ENCODE measurements around the gene WDCP.

DNA sequence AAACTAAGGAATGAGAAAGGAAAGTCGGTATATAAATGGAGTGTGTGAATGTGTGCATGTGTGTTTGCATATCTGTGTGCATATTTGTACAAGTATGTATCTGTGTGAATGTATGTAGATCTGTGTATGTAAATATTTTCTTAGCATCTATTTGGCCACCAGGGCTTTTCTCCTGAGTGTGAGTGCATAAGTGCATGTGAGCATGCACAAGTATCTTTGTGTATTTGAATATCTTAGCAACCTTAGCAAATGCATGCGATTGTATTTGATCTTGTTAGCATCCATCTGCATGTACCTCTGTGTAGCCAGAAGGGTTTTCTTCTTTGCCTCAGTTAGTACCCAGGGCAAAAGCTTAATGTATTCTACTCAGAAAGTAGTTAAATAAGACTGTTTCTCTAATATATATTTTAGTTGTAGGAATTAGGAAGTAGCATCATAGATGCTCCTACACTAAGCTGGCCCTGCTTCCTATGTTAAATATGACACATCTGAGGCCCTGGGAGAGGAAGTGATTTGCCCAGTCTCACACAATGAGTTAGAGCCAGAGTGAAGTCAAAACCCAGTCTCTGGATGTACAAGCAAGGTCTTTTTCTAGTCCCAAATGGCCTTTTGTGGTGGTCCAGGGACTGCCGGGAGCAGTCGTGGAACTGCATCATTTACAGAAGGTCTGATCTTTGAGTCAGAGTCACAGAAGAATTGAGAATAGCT, 11.5 kb upstream of the WDCP start:
- TF ChIP-seq, protein P1, sequence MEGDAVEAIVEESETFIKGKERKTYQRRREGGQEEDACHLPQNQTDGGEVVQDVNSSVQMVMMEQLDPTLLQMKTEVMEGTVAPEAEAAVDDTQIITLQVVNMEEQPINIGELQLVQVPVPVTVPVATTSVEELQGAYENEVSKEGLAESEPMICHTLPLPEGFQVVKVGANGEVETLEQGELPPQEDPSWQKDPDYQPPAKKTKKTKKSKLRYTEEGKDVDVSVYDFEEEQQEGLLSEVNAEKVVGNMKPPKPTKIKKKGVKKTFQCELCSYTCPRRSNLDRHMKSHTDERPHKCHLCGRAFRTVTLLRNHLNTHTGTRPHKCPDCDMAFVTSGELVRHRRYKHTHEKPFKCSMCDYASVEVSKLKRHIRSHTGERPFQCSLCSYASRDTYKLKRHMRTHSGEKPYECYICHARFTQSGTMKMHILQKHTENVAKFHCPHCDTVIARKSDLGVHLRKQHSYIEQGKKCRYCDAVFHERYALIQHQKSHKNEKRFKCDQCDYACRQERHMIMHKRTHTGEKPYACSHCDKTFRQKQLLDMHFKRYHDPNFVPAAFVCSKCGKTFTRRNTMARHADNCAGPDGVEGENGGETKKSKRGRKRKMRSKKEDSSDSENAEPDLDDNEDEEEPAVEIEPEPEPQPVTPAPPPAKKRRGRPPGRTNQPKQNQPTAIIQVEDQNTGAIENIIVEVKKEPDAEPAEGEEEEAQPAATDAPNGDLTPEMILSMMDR (IDR thresholded peaks at IDR 0.05; ENCODE audit: borderline replicate concordance, extremely low read depth, low read length, poor library complexity, severe bottlenecking) = no peak
- TF ChIP-seq EZH2 (IDR thresholded peaks at IDR 0.05; ENCODE audit: borderline replicate concordance, low read depth, low read length, severe bottlenecking) = no peak
